Amygdala (tissue), 56 donors: ENCODE results near the gene RTN4RL1.
A peak's percentile ranks its signal among the peaks of the same experiment; 100 is the strongest.

Source experiments
- DNase-seq, 56 donors: peaks; one replicate each; lab custom pipeline; 2025; lab: John Stamatoyannopoulos, UW

The RTN4RL1 gene

GRCh38 chr17:2025220-2025621 is at the start of gene RTN4RL1:
Gene RTN4RL1, minus strand, starts transcription at chr17:2025334. Its CDS starts 469 bp downstream, at chr17:2024865.
- peak in 37 of 56 donors; percentile 18 to 76 (median 54) for DNase-seq

- no peak for DNase-seq
These were observed 49.8 kb upstream of the RTN4RL1 start for GRCh38 chr17:2074919-2075318.

GRCh38 chr17:2071455-2072281 is 46.5 kb upstream of the RTN4RL1 start:
- DNase-seq, result no peak

GRCh38 chr17:2071024-2071385 is 45.9 kb upstream of the RTN4RL1 start:
- no peak for DNase-seq

- no peak for DNase-seq
These were observed 45.3 kb upstream of the RTN4RL1 start for GRCh38 chr17:2070241-2071023.

DNA sequence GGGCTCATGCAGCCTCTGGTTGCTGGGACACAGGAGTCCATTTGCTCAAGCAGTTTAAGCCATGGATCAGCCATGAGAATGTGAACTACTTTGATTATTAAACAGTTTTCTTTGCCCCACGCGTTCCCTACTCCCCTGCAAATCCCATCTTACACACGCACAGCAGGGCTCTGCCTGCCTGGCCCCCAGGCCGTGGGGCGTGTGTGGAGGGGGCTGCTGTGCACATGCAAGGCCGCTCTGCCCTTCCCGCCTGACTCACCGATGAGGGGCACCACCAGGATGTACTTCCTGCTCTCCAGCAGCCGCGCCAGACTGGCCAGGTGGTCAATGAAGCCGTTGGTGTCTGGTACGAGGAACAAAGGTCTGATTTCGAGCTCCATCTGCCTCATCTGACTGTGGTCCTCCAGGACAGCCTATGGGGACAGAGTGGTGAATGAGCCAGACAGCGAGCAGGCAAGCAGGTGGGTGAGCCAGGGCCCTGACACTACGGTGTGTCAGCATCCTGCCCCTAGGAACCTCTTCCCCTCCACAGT is 43.5 kb upstream of the RTN4RL1 start:
- DNase-seq, result no peak

DNA sequence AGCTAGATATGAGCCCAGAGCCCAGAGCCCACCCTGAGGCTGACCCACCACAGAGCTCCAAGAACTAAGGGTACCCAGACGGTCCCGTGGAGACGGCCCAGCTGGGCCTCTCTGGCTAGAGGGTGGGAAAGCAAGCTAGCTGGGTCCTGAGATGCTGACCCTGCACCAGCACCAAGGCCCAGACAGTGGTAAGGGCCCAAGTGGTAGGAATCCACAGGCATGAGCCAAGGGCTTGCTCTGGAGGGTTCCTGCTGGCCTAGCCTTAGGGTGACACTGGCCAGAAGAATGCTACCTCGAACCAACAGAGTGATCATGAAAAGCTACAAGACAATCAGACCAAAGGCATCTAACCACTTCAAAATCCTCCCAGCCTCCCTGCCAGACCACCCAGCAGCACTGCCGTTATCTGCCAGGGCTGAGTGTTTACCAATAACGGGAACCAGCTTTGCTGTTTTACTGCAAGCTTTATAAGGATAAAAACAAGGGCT is 42.9 kb upstream of the RTN4RL1 start:
- no peak for DNase-seq

DNA sequence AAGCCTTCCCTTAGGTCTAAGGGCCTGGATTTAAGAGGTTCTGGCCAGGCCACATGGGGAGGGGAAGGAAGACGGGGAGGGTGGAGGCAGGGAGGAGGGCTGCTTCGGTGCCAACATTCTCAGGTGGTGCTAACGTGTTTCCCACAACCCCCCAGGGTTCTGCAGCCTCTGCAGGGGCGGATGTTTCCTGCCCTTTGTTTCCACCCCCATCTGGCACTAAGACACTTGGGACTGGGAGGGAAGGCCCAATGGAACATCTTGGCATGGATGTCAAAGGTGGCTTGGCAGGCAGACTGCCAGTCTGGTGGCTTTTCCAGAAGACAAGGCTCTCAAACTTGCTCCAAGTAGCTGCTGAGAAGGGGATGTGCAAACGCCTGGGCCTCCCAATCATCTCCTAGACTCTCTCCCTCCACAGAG is 42.5 kb upstream of the RTN4RL1 start:
- no peak for DNase-seq

DNA sequence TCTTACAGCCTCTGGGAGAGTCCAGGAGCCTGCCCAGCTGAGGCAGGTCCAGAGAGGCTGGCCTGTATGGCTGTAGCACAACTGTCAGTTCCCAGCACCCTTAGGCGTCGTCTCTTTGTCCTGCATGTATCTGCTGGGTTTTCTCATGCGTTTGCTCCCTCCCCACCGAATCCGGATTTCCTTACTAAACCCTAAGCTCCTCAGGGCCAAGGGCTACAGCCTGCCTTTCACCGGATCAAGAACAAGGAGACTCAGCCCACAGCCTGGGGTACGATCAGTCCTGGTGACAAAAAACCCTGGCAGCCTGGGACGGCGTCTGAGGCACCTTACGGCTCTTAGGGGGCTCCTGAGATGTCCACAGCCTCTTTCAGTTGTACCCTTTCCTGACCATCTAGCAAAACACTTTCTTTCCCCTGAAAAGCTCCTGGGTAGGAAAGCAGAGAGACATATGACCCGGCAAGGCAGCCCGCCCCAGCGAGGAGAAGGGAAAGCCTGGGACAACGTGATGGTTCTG is 42.0 kb upstream of the RTN4RL1 start:
- no peak for DNase-seq

GRCh38 chr17:2065949-2066400 is 40.8 kb upstream of the RTN4RL1 start:
- no peak for DNase-seq

DNA sequence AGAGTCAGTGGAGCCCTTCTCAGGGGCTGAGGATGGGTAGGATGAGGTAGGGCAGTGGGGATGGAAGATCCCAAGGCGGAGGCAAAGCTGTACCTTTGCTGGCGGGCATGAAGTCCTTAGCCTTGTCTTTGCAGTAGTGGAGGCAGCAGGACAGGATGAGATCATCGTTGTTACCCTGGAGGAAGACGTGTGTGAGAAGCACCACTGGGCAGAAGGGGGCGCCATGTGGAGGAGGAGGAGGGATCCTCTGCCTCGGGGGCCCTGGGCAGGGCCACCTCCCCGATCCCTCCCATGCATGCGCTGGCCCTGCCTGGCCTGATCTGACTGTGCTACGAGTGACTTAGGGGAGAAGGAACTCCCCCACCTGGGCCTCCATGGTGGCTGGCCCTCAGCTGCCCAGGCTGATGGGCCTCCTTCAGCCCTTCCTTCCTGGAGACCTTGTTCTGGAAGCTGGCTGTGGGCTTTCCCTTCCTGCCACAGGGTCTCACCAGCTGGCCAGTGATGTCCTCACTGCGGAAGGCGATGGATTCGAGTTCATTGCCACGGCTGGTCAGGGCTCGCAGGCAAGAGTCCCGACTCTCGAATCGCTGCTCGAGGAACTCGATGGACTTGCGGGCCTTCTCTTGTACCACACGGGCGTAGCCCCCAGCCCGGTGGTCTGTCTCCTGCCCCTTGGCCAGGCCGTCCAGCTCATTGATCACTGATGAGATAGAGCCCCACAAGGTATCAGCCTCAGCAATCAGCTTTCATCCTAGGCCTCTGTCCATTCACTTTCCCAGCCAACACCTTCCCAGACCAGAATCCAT is 40.0 kb upstream of the RTN4RL1 start:
- no peak for DNase-seq

GRCh38 chr17:2064520-2064971 is 39.4 kb upstream of the RTN4RL1 start:
- no peak for DNase-seq

DNA sequence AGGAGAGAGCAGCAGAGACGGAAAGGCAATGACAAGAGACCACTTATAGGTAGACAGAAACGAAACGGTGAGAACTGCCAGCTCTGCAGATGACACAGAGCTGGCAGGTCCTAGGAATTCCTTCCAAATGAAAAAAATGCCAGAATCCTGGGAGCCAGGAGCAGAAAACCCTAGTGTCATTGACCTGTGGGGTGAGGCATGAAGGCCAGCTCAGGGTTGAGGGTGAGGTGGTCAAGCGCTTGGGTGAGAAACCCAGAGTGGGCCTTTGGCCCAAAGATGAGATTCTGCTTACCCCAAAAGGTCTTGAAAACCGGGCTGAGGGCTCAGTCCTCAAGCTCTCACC is 39.0 kb upstream of the RTN4RL1 start:
- no peak for DNase-seq

DNA sequence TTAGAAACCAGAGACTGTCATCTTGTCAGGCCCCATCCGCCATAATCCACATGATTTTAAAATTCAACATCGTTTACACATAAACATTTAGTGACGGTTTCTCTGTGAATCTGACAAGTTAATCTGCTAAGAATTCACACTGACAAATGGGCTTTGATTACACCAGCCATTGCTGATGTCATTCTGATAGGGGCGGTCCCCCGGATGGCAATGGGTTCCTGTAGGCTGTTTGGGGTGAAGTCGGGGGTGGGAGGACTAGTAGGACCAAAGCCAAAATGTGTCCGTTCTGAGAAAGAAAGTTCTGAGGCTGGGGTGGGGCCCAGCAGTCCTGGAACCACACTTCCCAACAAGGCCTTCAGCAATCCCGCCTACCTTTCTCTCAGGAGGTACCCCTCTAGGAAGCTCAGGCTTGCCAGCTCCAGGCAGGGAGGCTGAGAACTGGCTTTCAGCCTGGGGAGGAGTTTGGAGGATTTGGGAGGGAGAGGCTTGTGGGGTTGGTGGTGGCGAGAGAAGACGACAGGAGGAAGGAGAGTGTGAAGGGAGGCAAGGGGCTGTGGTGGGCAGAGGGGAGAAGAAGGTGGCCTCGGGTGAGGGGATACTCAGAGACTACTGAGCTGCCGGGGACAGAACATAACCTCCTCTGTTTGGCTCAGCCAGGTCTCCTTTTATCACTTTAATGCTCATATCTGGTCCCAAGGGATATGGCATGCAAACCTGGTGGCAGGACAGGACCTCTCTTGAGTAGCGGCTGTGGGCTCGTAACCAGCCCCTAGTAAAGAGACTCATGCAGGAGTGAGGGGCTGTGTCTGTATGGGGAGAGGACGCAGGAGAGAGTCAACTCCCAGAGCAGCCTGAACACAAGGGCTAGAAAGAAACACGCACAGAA is 38.4 kb upstream of the RTN4RL1 start:
- DNase-seq, result no peak

DNA sequence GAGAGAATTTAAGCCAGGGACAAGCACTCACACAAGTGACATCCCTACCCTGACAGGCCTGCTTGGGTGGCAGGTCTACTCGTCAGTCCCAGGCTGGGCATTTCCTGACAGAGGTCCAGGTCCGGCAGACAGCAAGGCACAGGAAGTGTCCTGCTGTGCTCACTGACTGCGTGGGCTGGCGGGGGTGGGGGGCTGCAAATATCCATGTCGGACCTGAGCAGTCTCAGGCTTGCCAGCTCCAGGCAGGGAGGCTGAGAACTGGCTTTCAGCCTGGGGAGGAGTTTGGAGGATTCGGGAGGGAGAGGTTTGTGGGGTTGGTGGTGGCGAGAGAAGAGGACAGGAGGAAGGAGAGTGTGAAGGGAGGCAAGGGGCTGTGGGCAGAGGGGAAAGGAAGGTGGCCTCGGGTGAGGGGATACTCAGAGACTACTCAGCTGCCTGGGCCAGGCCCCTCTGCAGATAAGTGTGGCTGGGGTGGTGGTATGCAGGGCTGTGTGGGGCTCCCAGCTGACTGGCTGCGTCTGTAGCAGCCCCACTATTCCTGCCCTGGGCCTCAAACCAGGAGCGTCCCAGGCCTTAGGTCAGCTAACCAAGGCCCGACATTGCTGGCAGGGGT is 37.5 kb upstream of the RTN4RL1 start:
- DNase-seq, result no peak

- no peak for DNase-seq
These were observed 36.4 kb upstream of the RTN4RL1 start for GRCh38 chr17:2061441-2061958.

- DNase-seq, result no peak
These were observed 35.7 kb upstream of the RTN4RL1 start for GRCh38 chr17:2060681-2061440.

GRCh38 chr17:2060385-2060658 is 35.2 kb upstream of the RTN4RL1 start:
- DNase-seq, result no peak
